ENCODE results near the gene ADAMTS5.

- TF ChIP-seq, protein P1, sequence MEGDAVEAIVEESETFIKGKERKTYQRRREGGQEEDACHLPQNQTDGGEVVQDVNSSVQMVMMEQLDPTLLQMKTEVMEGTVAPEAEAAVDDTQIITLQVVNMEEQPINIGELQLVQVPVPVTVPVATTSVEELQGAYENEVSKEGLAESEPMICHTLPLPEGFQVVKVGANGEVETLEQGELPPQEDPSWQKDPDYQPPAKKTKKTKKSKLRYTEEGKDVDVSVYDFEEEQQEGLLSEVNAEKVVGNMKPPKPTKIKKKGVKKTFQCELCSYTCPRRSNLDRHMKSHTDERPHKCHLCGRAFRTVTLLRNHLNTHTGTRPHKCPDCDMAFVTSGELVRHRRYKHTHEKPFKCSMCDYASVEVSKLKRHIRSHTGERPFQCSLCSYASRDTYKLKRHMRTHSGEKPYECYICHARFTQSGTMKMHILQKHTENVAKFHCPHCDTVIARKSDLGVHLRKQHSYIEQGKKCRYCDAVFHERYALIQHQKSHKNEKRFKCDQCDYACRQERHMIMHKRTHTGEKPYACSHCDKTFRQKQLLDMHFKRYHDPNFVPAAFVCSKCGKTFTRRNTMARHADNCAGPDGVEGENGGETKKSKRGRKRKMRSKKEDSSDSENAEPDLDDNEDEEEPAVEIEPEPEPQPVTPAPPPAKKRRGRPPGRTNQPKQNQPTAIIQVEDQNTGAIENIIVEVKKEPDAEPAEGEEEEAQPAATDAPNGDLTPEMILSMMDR (IDR thresholded peaks at IDR 0.05; ENCODE audit: low read depth, low read length): no peak
- TF ChIP-seq EZH2phosphoT487 (IDR thresholded peaks at IDR 0.05; ENCODE audit: low read depth): no peak
Measured at GRCh38 chr21:26956813-26957212, 10.1 kb downstream of the ADAMTS5 start.
